HG02759 (cell line): ENCODE measurements around the gene TIGD1.

Experiments
- ATAC-seq: cut with Tn5 transposase; IDR thresholded peaks from one replicate; pipeline ENCODE4 v1.9.1; 2021; ENCODE audit warnings: mild to moderate bottlenecking, moderate library complexity; ENCODE audit not compliant: unreplicated experiment

Gene TIGD1

GRCh38 chr2:232550354-232551249 is at the start of gene TIGD1, which contains the start of gene EIF4E2:
TIGD1 (minus strand) TSS chr2:232550557; CDS start chr2:232549882, 675 bp downstream.
EIF4E2 (plus strand) TSS chr2:232550689; CDS start chr2:232550725, 36 bp downstream.
- ATAC-seq, result peak; percentile 96

- no peak for ATAC-seq
Observed at GRCh38 chr2:232598293-232598692, 47.9 kb upstream of the TIGD1 start.

GRCh38 chr2:232597362-232598079 is 47.2 kb upstream of the TIGD1 start:
- ATAC-seq, result no peak

GRCh38 chr2:232593982-232594381 is 43.6 kb upstream of the TIGD1 start:
- ATAC-seq, result no peak

DNA sequence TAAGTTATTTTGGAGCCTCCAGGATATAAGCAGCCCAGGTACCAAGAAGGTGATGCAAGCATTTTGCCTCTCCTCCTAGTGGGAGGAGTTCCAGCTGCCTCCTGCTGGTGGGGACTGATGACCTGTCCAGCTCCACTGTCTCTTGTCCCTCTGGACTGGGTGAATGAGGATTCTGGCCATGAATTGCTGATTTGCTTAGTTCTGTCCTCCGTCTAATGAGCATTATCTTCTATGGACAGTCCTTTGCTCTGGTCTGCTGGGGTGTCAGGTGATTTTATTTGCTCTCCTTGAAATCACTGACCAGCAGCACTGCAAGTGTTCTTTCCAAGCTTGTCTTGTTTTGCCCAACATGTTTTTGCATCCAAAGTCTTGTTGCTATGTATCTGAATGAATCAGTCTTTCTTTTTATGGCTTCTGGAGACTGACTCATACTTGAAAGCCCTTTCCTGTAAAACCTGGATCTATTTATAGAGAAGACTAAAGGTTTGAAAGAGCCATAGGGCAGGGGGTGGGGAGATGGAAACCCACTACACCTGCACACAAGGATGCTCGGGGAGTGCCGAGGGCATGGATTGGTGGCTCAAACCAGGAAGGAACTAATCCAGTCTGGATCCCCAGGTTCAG is 42.5 kb upstream of the TIGD1 start:
- no peak for ATAC-seq

- no peak for ATAC-seq
Observed at GRCh38 chr2:232588680-232589585, 38.6 kb upstream of the TIGD1 start.

GRCh38 chr2:232588031-232588430 is 37.7 kb upstream of the TIGD1 start:
- ATAC-seq, result no peak

DNA sequence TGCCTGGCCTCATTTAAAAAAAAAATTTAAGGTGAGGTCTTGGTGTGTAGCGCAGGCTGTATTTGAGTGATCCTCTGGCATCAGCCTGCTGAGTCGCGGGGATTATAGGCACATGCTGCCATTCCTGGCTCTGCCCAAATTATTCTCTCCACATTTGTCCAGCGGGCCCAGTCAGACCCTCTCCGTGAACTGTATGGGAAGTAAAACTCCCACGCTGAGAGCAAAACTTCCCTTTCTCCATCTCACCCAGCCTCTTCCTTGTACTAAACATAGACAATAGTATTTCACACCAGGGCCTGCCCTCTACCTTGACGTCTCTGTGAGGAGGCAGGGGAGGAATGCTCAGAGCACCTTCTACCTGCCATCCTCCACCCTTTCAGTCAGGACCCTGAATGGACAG is 37.2 kb upstream of the TIGD1 start:
- ATAC-seq, result no peak

DNA sequence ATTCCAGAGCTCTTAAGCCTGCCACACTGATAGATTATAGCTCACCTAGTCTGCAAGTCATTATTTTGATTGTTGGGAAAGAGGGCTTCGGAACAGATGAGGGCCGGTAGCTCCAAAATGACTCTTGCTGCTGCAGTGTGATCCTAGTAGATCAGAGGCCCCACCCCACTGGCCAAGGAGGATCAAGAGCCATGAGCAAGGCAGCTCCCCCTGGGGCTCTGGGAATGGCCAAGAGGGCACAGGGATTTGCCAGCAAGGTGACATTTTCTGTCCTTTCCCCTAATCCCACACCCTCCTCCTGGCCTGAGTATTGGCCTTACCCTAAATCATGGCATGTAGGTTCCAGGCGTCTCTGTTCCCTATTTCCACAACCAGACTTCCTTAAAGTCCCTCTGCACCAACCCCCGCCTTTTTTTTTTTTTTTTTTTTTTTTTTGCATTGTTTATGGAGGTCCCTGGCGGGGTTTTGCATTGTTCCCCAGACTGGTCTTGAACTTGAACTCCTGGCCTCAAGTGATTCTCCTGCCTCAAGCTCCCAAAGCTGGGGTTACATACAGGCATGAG is 36.7 kb upstream of the TIGD1 start:
- ATAC-seq, result no peak

GRCh38 chr2:232584238-232584637 is 33.9 kb upstream of the TIGD1 start:
- no peak for ATAC-seq

DNA sequence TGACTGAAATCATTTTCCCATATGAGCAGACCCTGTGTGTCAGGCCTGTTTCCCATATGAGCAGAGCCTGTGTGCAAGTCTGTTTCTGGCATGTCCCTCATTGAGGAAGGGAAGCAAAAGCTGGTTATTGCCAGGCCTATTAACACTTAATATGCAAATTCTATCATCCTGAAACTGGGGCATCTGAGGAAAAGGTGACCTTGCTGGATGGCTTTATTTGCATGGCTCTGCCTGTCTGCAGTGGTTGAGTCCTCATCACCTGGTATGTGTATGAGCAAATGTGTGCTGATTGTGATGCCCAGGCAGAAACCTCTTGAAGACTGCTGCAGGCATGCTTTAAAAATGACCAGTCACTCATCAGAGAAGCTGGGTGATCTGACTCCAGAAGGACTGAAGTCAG is 31.4 kb upstream of the TIGD1 start:
- ATAC-seq, result no peak

DNA sequence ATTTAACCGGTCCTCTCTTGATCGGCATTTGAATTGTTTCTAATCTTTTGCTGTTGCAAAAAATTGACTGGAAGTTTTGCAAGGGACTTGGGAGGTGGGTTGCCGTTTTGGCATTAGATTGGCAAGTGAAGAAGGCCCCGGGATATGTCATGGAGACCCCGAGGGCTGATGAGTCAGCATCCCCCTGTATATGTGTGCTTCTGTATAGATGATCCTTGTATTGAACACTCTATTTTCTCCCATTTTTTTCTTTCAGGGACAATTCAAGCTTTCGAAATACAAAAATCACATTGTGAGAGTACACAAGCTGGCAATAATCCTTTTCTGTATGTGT is 30.3 kb upstream of the TIGD1 start:
- ATAC-seq, result no peak

GRCh38 chr2:232578626-232579025 is 28.3 kb upstream of the TIGD1 start:
- no peak for ATAC-seq

GRCh38 chr2:232577841-232578240 is 27.5 kb upstream of the TIGD1 start:
- no peak for ATAC-seq

DNA sequence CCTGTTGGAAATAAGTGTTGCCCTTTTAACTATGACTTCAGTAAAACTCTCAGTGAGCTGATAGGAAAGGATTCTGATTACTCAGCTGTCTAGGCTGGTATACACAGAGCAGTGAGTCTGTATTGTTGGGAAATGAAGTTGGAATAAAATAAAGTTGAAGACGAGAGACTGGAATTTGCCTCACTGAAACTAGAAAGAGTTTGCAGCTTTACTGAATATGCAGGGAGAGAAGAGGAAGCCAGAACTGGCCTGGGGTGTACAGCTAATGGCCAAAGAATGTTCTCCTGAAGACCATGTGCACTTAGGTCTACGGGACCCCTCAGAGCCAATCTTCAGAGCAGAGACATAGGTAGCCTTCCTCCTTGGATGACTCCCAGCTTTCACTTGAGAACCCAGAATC is 26.6 kb upstream of the TIGD1 start:
- no peak for ATAC-seq

DNA sequence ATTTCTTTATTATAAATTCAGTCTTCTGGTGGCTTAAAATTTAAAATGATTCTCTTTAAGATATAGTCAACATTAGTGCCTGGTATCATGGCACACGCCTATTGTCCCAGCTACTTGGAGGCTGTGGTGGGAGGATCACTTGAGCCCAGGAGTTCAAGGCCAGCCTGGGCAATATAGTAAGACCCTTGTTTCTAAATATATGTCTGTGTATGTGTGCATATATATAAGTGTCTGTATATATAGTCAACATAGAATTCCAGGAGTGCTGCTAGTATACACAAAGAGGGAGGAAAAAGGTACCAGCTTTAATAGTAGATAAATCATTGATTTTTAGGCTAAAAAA is 25.0 kb upstream of the TIGD1 start:
- no peak for ATAC-seq

DNA sequence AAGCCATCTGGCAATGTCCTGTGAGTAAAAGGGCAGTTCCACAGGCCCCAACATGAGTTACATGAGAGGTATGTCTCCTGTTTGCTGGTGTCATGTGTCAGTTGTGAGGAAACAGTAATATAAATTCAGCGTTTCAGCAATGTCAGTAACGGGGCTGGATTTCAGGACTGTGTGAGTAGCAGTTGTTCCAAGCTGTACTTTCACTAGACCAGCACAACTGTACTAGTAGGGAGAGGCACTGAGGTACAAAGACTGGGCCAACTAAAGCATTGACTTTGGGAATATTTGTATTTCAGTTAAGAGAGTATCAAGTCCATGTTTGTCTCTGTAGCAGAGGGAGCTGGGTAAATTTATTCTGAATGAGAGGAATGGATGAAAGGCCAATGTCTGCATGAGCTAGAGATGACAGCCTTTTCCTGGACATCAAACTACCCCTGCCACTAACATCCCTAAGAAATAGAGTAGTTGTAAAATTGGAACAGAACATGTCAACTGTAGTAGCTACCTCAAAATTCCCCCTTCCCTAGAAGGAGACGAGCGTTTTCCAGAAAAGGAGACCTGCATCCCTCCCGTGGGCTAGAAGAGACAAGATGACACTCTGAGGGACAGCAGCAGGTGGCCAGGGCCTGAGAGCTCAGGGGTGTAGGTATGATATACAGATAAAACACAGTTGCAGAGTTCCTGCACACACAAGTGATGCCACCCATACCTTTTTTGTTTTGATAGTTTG is 24.5 kb upstream of the TIGD1 start:
- no peak for ATAC-seq

DNA sequence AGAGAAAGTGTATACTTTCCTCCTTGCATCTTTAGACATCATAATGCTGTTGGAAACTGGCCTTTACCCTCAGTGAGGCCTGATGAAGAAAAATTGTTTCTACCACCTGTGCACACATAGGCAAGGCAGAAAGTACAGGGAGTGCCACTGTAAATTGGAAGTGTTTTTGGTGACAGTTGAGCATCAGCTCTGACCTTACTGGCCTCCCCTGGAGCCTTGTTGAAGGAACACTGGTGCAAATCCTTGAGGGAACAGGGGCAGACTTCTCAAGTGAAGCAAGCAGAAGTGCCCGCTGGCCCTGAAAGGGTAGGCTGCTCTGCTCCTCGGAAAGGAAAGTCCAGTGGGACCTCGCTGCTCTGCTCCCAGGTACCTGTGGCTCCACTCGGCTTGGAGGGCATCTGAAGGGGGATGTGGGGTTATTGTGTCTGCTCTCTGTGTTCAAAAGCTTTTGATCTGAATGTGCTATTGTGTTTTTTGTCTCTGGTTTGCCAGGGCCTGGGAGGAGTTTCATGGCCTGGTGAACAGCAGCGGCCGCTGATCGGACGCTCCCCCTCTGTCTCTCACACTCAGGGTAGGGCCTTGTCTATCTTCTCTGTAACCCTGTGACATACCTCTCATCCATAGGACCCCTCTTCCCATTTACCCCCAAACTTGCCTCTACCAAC is 23.5 kb upstream of the TIGD1 start:
- ATAC-seq, result no peak

DNA sequence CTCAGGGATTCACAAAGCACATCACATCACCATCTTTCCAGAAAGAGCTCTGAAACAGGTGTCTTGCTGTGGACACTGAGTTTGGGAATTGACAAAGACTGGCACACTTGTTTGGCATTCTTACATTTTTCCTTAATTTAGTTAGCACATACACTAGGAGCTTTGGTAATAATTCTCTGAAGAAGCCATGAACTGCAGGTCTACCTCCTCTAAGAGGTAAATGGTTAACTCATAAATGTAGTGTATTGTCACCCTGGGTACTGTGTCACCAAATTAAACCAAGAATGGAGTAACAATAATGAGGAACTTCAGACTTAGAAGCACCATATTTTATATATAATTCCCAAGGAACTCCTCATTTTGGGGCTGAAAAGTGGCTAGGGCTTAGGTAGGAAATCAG is 22.7 kb upstream of the TIGD1 start:
- ATAC-seq, result no peak
